BE2C (cell line): ENCODE results near the gene PCGF6.

Experiments
- DNase-seq: peaks from one replicate; pipeline ENCODE4 v3.0.0-alpha.2; 2020
- H3K27me3 ChIP-seq: fragments of 250-450 bp; sonication (Bioruptor Pico); 2 replicates; pipeline ENCODE4 v1.5.1; 2020; ENCODE audit warnings: mild to moderate bottlenecking
- H3K36me3 ChIP-seq: fragments of 250-450 bp; sonication (Bioruptor Pico); 2 replicates; pipeline ENCODE4 v1.5.1; 2020; ENCODE audit warnings: mild to moderate bottlenecking
- H3K4me1 ChIP-seq: fragments of 250-450 bp; sonication (Bioruptor Pico); 2 replicates; pipeline ENCODE4 v1.5.1; 2020
- H3K4me3 ChIP-seq: 2 replicates; pipeline ENCODE4 v1.5.1; 2011; ENCODE audit warnings: low read depth, low read length
- H3K9me3 ChIP-seq: fragments of 250-450 bp; sonication (Bioruptor Pico); 2 replicates; pipeline ENCODE4 v1.5.1; 2020
- TF ChIP-seq, protein P1 (sequence below): IDR thresholded peaks from 2 replicates; pipeline ENCODE4 v1.5.1; 2012; ENCODE audit warnings: mild to moderate bottlenecking, low read depth, low read length

PCGF6 gene

DNA sequence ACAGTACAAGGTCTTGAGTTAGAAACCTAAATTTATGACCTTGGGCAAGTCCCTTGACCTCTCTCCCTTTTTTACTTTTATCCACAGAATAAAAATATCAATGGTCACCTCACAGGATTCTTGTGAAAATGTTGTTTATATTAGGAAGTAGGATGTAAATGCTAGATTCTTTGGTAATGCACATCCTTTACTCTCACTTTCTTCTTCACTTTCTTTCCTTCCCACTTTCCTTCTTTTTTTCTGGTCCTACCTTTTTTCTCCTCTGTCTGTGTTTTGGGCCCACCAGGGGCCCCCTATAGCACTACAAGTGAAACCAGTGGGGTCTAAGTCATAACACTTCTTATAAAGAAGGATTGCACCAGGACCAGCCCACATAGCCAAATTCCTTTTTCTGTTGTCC is 93.1 kb downstream of the PCGF6 start:
- H3K27me3 ChIP-seq: no peaks in the 10 kb centered on the region
- TF ChIP-seq, protein P1, sequence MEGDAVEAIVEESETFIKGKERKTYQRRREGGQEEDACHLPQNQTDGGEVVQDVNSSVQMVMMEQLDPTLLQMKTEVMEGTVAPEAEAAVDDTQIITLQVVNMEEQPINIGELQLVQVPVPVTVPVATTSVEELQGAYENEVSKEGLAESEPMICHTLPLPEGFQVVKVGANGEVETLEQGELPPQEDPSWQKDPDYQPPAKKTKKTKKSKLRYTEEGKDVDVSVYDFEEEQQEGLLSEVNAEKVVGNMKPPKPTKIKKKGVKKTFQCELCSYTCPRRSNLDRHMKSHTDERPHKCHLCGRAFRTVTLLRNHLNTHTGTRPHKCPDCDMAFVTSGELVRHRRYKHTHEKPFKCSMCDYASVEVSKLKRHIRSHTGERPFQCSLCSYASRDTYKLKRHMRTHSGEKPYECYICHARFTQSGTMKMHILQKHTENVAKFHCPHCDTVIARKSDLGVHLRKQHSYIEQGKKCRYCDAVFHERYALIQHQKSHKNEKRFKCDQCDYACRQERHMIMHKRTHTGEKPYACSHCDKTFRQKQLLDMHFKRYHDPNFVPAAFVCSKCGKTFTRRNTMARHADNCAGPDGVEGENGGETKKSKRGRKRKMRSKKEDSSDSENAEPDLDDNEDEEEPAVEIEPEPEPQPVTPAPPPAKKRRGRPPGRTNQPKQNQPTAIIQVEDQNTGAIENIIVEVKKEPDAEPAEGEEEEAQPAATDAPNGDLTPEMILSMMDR: no peak
- H3K36me3 ChIP-seq: no peaks in the 10 kb centered on the region
- no peak overlapping the region for H3K4me3 ChIP-seq
- no peaks in the 10 kb centered on the region for H3K4me1 ChIP-seq
- DNase-seq: no peak
- no peaks in the 10 kb centered on the region for H3K9me3 ChIP-seq

- H3K27me3 ChIP-seq: no peaks in the 10 kb centered on the region
- DNase-seq: no peak
- no peaks in the 10 kb centered on the region for H3K9me3 ChIP-seq
- no peaks in the 10 kb centered on the region for H3K4me1 ChIP-seq
- H3K36me3 ChIP-seq: no peaks in the 10 kb centered on the region
- TF ChIP-seq, protein P1: no peak
- no peak overlapping the region for H3K4me3 ChIP-seq
Measured at GRCh38 chr10:103256613-103257012, 94.3 kb downstream of the PCGF6 start.

- Histone ChIP-seq H3K9me3 (no peaks in the 10 kb centered on the region), H3K27me3 (no peaks in the 10 kb centered on the region), H3K36me3 (no peaks in the 10 kb centered on the region), H3K4me3 (no peak overlapping the region), H3K4me1 (no peaks in the 10 kb centered on the region)
- no peak for DNase-seq
- TF ChIP-seq, protein P1: no peak
Measured at GRCh38 chr10:103254538-103255325, 96.2 kb downstream of the PCGF6 start.

GRCh38 chr10:103254113-103254512 is 96.8 kb downstream of the PCGF6 start:
- no peak for DNase-seq
- Histone ChIP-seq H3K9me3 (no peaks in the 10 kb centered on the region), H3K4me1 (no peaks in the 10 kb centered on the region), H3K36me3 (no peaks in the 10 kb centered on the region), H3K27me3 (no peaks in the 10 kb centered on the region), H3K4me3 (no peak overlapping the region)
- TF ChIP-seq, protein P1: no peak
